Kidney epithelial cell (primary cell): Measurements from ENCODE around the gene FLT1. TPM values are rescaled to one million over a fixed set of nuclear protein-coding genes. Genes with fewer than 3 reads are reported as not detected.

ENCODE experiments used
- DNase-seq: peaks from one replicate; pipeline ENCODE4 v3.0.0-alpha.2; 2010; ENCODE audit warnings: low read depth
- H3K27me3 ChIP-seq: 2 replicates; pipeline ENCODE4 v1.6.0; 2011; ENCODE audit warnings: low read length; ENCODE audit not compliant: control insufficient read depth, insufficient read depth
- H3K36me3 ChIP-seq: 2 replicates; pipeline ENCODE4 v1.5.1; 2011; ENCODE audit warnings: low read length; ENCODE audit not compliant: control insufficient read depth, insufficient read depth
- H3K4me3 ChIP-seq: 2 replicates; pipeline ENCODE4 v1.5.1; 2011; ENCODE audit warnings: low read depth, mild to moderate bottlenecking, control low read depth, low read length
- total RNA-seq: library from RNA; depleted of rRNA; stranded (reverse); fragments of >200 nt; gene quantifications from 2 replicates; pipeline ENCODE4 v1.2.3, GENCODE V29; 2015
- TF ChIP-seq, protein P1 (sequence below): IDR thresholded peaks from 2 replicates; pipeline ENCODE4 v1.5.1; 2011; ENCODE audit warnings: mild to moderate bottlenecking, moderate library complexity, low read length, control low read depth, inconsistent platforms; ENCODE audit not compliant: insufficient read depth, poor library complexity, severe bottlenecking

The FLT1 gene
- total RNA-seq, 1 donor from 2014 or later, result 0.96 TPM

- TF ChIP-seq, protein P1, sequence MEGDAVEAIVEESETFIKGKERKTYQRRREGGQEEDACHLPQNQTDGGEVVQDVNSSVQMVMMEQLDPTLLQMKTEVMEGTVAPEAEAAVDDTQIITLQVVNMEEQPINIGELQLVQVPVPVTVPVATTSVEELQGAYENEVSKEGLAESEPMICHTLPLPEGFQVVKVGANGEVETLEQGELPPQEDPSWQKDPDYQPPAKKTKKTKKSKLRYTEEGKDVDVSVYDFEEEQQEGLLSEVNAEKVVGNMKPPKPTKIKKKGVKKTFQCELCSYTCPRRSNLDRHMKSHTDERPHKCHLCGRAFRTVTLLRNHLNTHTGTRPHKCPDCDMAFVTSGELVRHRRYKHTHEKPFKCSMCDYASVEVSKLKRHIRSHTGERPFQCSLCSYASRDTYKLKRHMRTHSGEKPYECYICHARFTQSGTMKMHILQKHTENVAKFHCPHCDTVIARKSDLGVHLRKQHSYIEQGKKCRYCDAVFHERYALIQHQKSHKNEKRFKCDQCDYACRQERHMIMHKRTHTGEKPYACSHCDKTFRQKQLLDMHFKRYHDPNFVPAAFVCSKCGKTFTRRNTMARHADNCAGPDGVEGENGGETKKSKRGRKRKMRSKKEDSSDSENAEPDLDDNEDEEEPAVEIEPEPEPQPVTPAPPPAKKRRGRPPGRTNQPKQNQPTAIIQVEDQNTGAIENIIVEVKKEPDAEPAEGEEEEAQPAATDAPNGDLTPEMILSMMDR, result no peak
- Histone ChIP-seq H3K36me3 (no peaks in the 10 kb centered on the region), H3K4me3 (no peak overlapping the region), H3K27me3 (no peaks in the 10 kb centered on the region)
- DNase-seq, result no peak
These were observed 244.4 kb downstream of the FLT1 start for GRCh38 chr13:28250542-28250941.

Other genes with a start within 250 kb of the FLT1 start
- gene POMP, start 164.0 kb upstream of the FLT1 start, total RNA-seq, result 103 and 104 TPM in 2 replicates
- 3.4 and 3.5 TPM in 2 replicates for gene SLC46A3, start 223.8 kb upstream of the FLT1 start, total RNA-seq